K562 (cell line): ENCODE data around the gene PCDHGB1. TPM values are rescaled to one million over a fixed set of nuclear protein-coding genes. Genes with fewer than 3 reads are reported as not detected.
A peak's percentile ranks its signal among the peaks of the same experiment; 100 is the strongest.

Experiments used
- ATAC-seq: fragments of 200-7000 bp; cut with Tn5 transposase; 3 replicates; pipeline ENCODE4 v1.9.1; 2020; ENCODE audit warnings: moderate library complexity
- BruUV-seq: library from RNA; stranded (reverse); fragments of 400-500 nt; replicated peaks from 2 replicates; lab custom pipeline; 2021; lab: Mats Ljungman, UMichigan
- CTCF ChIA-PET: fragments of 300-600 bp; formaldehyde crosslinking; extraction: SDS; loops from one replicate; lab custom pipeline; 2021; ENCODE audit warnings: low intra/inter-chr PET ratio; lab: Yijun Ruan, JAX
- POLR2A ChIA-PET: fragments of 300-600, 350-650 bp; sonication (Branson Sonifier 250); formaldehyde crosslinking; extraction: SDS; loops from one replicate; lab custom pipeline; 2021; ENCODE audit warnings: antibody characterized with exemption, inconsistent platforms; lab: Yijun Ruan, JAX
- DNase-seq, 4 experiments: peaks; one replicate each; pipeline versions ENCODE4 v3.0.0 to v3.0.0-alpha.2; 2011 to 2018; ENCODE audit warnings: low spot score in 3 of 4, mixed read lengths in 3 of 4; ENCODE audit errors: extremely low read depth in 1 of 4
- FAIRE-seq: peaks from 2 replicates; lab custom pipeline; 2011; peaks lifted over from hg19 to GRCh38; lab: Jason Lieb, UNC
- H2AFZ ChIP-seq: 2 replicates; pipeline ENCODE4 v1.6.0; 2011; ENCODE audit warnings: low read depth, low read length, control low read depth, inconsistent platforms
- H3K27ac ChIP-seq: fragments of 200-600 bp; 3 replicates; pipeline ENCODE4 v1.8.0; 2011; ENCODE audit warnings: low read depth, mild to moderate bottlenecking, control low read depth, inconsistent platforms, low read length, moderate library complexity, mixed read lengths; ENCODE audit errors: extremely low read depth
- H3K27me3 ChIP-seq, 2 experiments: fragments of 300-600 bp in 1 of 2; 2 replicates in 1 of 2; 3 replicates in 1 of 2; pipeline versions ENCODE4 v1.6.0 to v1.8.0; 2011; ENCODE audit warnings: inconsistent platforms in 2 of 2, low read length in 2 of 2, mild to moderate bottlenecking in 1 of 2, mixed read lengths in 1 of 2, moderate library complexity in 1 of 2; ENCODE audit not compliant: control insufficient read depth in 2 of 2, insufficient read depth in 2 of 2
- H3K36me3 ChIP-seq: fragments of 300-600 bp; 3 replicates; pipeline ENCODE4 v1.8.0; 2011; ENCODE audit warnings: mild to moderate bottlenecking, low read length, inconsistent platforms; ENCODE audit not compliant: control insufficient read depth, insufficient read depth
- H3K4me1 ChIP-seq, 2 experiments: fragments of 200-600 bp in 1 of 2; replicated peaks in 1 of 2; 2 replicates in 1 of 2; 3 replicates in 1 of 2; pipeline versions ENCODE4 v1.5.1 to v1.8.0; 2011; ENCODE audit warnings: inconsistent platforms in 2 of 2, low read length in 2 of 2, mild to moderate bottlenecking in 1 of 2, mixed read lengths in 1 of 2, moderate library complexity in 1 of 2; ENCODE audit not compliant: control insufficient read depth in 2 of 2, insufficient read depth in 2 of 2
- H3K4me2 ChIP-seq: 2 replicates; pipeline ENCODE4 v1.6.1; 2011; ENCODE audit warnings: low read length, control low read depth, inconsistent platforms, mixed read lengths; ENCODE audit not compliant: insufficient read depth
- H3K4me3 ChIP-seq: fragments of 200-600 bp; sonication (generic), shearing (Covaris generic); 2 replicates; pipeline ENCODE4 v1.5.1; 2016; ENCODE audit warnings: control low read depth, inconsistent platforms
- H3K79me2 ChIP-seq: fragments of 200-600 bp; 3 replicates; pipeline ENCODE4 v1.8.0; 2011; ENCODE audit warnings: low read length, inconsistent platforms; ENCODE audit not compliant: control insufficient read depth, insufficient read depth
- H3K9ac ChIP-seq, 2 experiments: 2 replicates each; pipeline versions ENCODE4 v1.6.0 to v1.6.1; 2011; ENCODE audit warnings: low read depth in 2 of 2, low read length in 2 of 2, control low read depth in 1 of 2, inconsistent platforms in 1 of 2, mild to moderate bottlenecking in 1 of 2, mixed read lengths in 1 of 2; ENCODE audit not compliant: insufficient read depth in 1 of 2
- H3K9me1 ChIP-seq: one replicate; pipeline ENCODE4 v1.6.0; 2011; ENCODE audit warnings: inconsistent platforms, mild to moderate bottlenecking, low read length, moderate library complexity; ENCODE audit not compliant: control insufficient read depth, insufficient read depth
- H3K9me3 ChIP-seq: replicated peaks from 2 replicates; pipeline ENCODE4 v1.5.1; 2011; ENCODE audit warnings: low read depth, low read length, inconsistent platforms; ENCODE audit not compliant: control insufficient read depth, insufficient read depth
- H4K20me1 ChIP-seq: replicated peaks from 2 replicates; pipeline ENCODE4 v1.6.1; 2011; ENCODE audit warnings: low read length, inconsistent platforms, mixed read lengths; ENCODE audit not compliant: control insufficient read depth, insufficient read depth
- E2F6 ChIP-seq, 2 experiments: IDR thresholded peaks; 2 replicates each; pipeline ENCODE4 v1.6.1; 2011; ENCODE audit warnings: borderline replicate concordance in 1 of 2, control low read depth in 1 of 2, low read depth in 1 of 2, low read length in 1 of 2, mild to moderate bottlenecking in 1 of 2, mixed read lengths in 1 of 2, moderate library complexity in 1 of 2; ENCODE audit not compliant: insufficient read depth in 1 of 2, insufficient read length in 1 of 2, poor library complexity in 1 of 2, severe bottlenecking in 1 of 2; ENCODE audit errors: extremely low read depth in 1 of 2
- HEY1 ChIP-seq: fragments of 250-450 bp; sonication (Bioruptor Pico); IDR thresholded peaks from 2 replicates; pipeline ENCODE4 v1.5.0; 2020; ENCODE audit warnings: mild to moderate bottlenecking, moderate library complexity, borderline replicate concordance
- L3MBTL2 ChIP-seq: fragments of 450-650 bp; IDR thresholded peaks from 2 replicates; pipeline ENCODE4 v1.6.1; 2016; ENCODE audit warnings: mild to moderate bottlenecking, moderate library complexity
- MTA1 ChIP-seq: fragments of 450-650 bp; IDR thresholded peaks from 2 replicates; pipeline ENCODE4 v1.6.1; 2017; ENCODE audit warnings: borderline replicate concordance
- RERE ChIP-seq: sonication (generic); formaldehyde crosslinking; IDR thresholded peaks from 2 replicates; pipeline ENCODE4 v1.8.0; 2023; ENCODE audit warnings: missing genetic modification reagents, mild to moderate bottlenecking, borderline replicate concordance
- SIN3B ChIP-seq: fragments of 450-650 bp; IDR thresholded peaks from 2 replicates; pipeline ENCODE4 v1.6.1; 2017; ENCODE audit warnings: low read depth, mild to moderate bottlenecking, moderate library complexity
- TEAD4 ChIP-seq, 2 experiments: sonication (generic) in 1 of 2; formaldehyde crosslinking in 1 of 2; IDR thresholded peaks; 2 replicates each; pipeline versions ENCODE4 v1.6.1 to v1.8.0; 2012 to 2022; ENCODE audit warnings: borderline replicate concordance in 1 of 2, inconsistent platforms in 1 of 2, low read length in 1 of 2, mild to moderate bottlenecking in 1 of 2, missing genetic modification reagents in 1 of 2
- ZBTB1 ChIP-seq: sonication (generic); formaldehyde crosslinking; IDR thresholded peaks from 2 replicates; pipeline ENCODE4 v1.8.1; 2023; ENCODE audit warnings: missing genetic modification reagents, low read depth, mild to moderate bottlenecking, borderline replicate concordance
- ZBTB43 ChIP-seq: sonication (generic); formaldehyde crosslinking; IDR thresholded peaks from 2 replicates; pipeline ENCODE4 v1.8.0; 2023; ENCODE audit warnings: mild to moderate bottlenecking, missing genetic modification reagents
- ZNF696 ChIP-seq: fragments of 250-450 bp; sonication (Bioruptor Pico); conservative IDR thresholded peaks from 2 replicates; pipeline ENCODE4 v1.4.0; 2020; ENCODE audit warnings: mild to moderate bottlenecking, moderate library complexity
- WGBS: fragments of 100-300 bp; shearing (Covaris generic); methylation state at CpG from one replicate; pipeline ENCODE4 v1.1.6; 2016; ENCODE audit warnings: low coverage, mixed read lengths; ENCODE audit not compliant: insufficient coverage; ENCODE audit errors: missing lambda C conversion rate; 5-methylcytosine and 5-hydroxymethylcytosine counted together
- in situ Hi-C: fragments of 300-500 bp; cut with MboI; formaldehyde crosslinking; loops from 4 replicates; pipeline ENCODE4 v1.15.0; 2018; ENCODE audit warnings: inconsistent platforms, mixed read lengths
- intact Hi-C: fragments of 100-400 bp; cut with micrococcal nuclease; formaldehyde crosslinking; loops from 2 replicates; pipeline ENCODE4 v1.14.2; 2022
- polyA plus RNA-seq, 8 experiments: library from polyadenylated mRNA; depleted of rRNA in 4 of 8; stranded (reverse) in 5 of 8; unstranded in 3 of 8; fragments of >200 nt; fragmentation: Nextera tagmentation in 2 of 8; fragmentation: Illumina TruSeq in 1 of 8; extraction: Ambion mirVana in 2 of 8; extraction: Trizol in 1 of 8; gene quantifications; 2 replicates each; pipeline versions ENCODE4 v1.2.1 to v1.2.3, GENCODE V29; 2011 to 2014; ENCODE audit warnings: inconsistent platforms in 1 of 8, missing spikeins in 1 of 8
- total RNA-seq, 7 experiments: library from RNA; depleted of rRNA in 6 of 7; stranded (reverse); fragments of >200 nt in 6 of 7; fragmentation: Illumina TruSeq in 2 of 7; extraction: Trizol in 2 of 7; gene quantifications; 2 replicates each; pipeline versions ENCODE4 v1.2.1 to v1.2.3, GENCODE V29; 2011 to 2021; ENCODE audit warnings: low replicate concordance in 1 of 7

The PCDHGB1 gene
- total and polyA plus RNA-seq, 9 of the 15 experiments (the other 6 are each of a cell fraction or from before 2014, with no cell fraction given), result 0.06 to 0.20 (median 0.07) TPM; not detected in 2

GRCh38 chr5:141392429-141393198, 42.7 kb downstream of the PCDHGB1 start, which contains the start of gene PCDHGA8 (continued):
- TF ChIP-seq SIN3B (no peak), L3MBTL2 (peak; percentile 93)

DNA sequence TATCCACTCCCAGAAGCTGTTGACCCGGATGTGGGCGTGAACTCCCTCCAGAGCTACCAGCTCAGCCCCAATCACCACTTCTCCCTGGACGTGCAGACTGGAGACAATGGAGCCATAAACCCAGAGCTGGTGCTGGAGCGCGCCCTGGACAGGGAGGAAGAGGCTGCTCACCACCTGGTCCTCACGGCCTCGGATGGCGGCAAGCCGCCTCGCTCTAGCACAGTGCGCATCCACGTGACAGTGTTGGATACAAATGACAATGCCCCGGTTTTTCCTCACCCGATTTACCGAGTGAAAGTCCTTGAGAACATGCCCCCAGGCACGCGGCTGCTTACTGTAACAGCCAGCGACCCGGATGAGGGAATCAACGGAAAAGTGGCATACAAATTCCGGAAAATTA, 43.4 kb downstream of the PCDHGB1 start:
- Histone ChIP-seq H3K4me2 (no peak overlapping the region; the same call in 1 of the 2 replicates), H3K36me3 (no peaks in the 10 kb centered on the region), H3K9me1 (no peaks in the 10 kb centered on the region), H4K20me1 (no peaks in the 10 kb centered on the region), H3K9me3 (no peaks in the 10 kb centered on the region), H3K27me3 (peaks cover 0 to 29% of the 10 kb centered on the region in 2 experiments; a peak in 3 of 5 replicates), H2AFZ (no peak overlapping the region), H3K79me2 (no peaks in the 10 kb centered on the region), H3K27ac (no peak overlapping the region), H3K9ac (no peak overlapping the region), H3K4me3 (no peak overlapping the region), H3K4me1 (peaks cover 0 to 13% of the 10 kb centered on the region in 2 experiments; a peak in 1 of 5 replicates)
- 18% methylated on average over 21 of the region's 21 CpGs for WGBS
- in situ Hi-C loops, result no loop called here
- CTCF ChIA-PET, result no interaction called here
- POLR2A ChIA-PET, result no interaction called here
- DNase-seq (no peak), ATAC-seq (no peak), FAIRE-seq (no peak)
- BruUV-seq, result no TSS peak
- intact Hi-C loops, result no loop called here
- TF ChIP-seq ZNF696 (CRISPR knock-in tag), result no peak
- TF ChIP-seq ZBTB43 (CRISPR knock-in tag), result no peak
- TF ChIP-seq RERE (CRISPR knock-in tag), result no peak
- TF ChIP-seq HEY1, result no peak
- no peak for TF ChIP-seq MTA1
- TF ChIP-seq ZBTB1 (CRISPR knock-in tag), result no peak
- TF ChIP-seq TEAD4 (IDR thresholded peaks at IDR 0.05; ENCODE audit: low read length), result no peak
- TF ChIP-seq TEAD4 (CRISPR knock-in tag; IDR thresholded peaks at IDR 0.05; ENCODE audit: borderline replicate concordance), result no peak
- TF ChIP-seq E2F6 (IDR thresholded peaks at IDR 0.05; ENCODE audit: borderline replicate concordance in 1 of 2, extremely low read depth in 1 of 2, insufficient read depth in 1 of 2, insufficient read length in 1 of 2, low read depth in 1 of 2, low read length in 1 of 2, poor library complexity in 1 of 2, severe bottlenecking in 1 of 2), result peak; percentile 22 to 68
